ENCODE measurements around the gene TFCP2.

GRCh38 chr12:51082561-51083125, 90.3 kb downstream of the TFCP2 start:
- no peak for TF ChIP-seq CTCF (conservative IDR thresholded peaks at IDR 0.05)
- no peak for TF ChIP-seq EZH2 (IDR thresholded peaks at IDR 0.05; ENCODE audit: low read depth)
